Tibial artery (tissue), 4 donors: ENCODE results near the gene GINS2.

Source experiments
- DNase-seq, 2 donors: peaks; one replicate each; pipeline ENCODE4 v3.0.0-alpha.2; 2019
- H3K27ac ChIP-seq, 2 donors: fragments of 200-600 bp; sonication (generic) in 1 of 2; 1 replicate in 1 of 2; 2 replicates in 1 of 2; pipeline ENCODE4 v1.5.1; 2018 to 2019; ENCODE audit warnings: mild to moderate bottlenecking in 1 of 2
- H3K27me3 ChIP-seq, 2 donors: fragments of 200-600 bp; sonication (generic) in 1 of 2; one replicate each; pipeline versions ENCODE4 v1.5.1 to v1.6.0; 2016 to 2019
- H3K36me3 ChIP-seq, 3 donors: fragments of 200-600 bp; sonication (generic) in 2 of 3; one replicate each; pipeline ENCODE4 v1.5.1; 2016 to 2019; ENCODE audit warnings: mild to moderate bottlenecking in 2 of 3
- H3K4me1 ChIP-seq, 4 donors: fragments of 200-600 bp; sonication (generic) in 2 of 4; 1 replicate in 3 of 4; 2 replicates in 1 of 4; pipeline ENCODE4 v1.5.1; 2016 to 2019
- H3K4me3 ChIP-seq, 2 donors: fragments of 200-600 bp; sonication (generic) in 1 of 2; 1 replicate in 1 of 2; 2 replicates in 1 of 2; pipeline ENCODE4 v1.5.1; 2018 to 2019; ENCODE audit warnings: mild to moderate bottlenecking in 2 of 2
- H3K9me3 ChIP-seq, 3 donors: fragments of 200-600 bp; sonication (generic) in 1 of 3; one replicate each; pipeline ENCODE4 v1.5.1; 2016 to 2019
- CTCF ChIP-seq, 2 experiments: fragments of 200-600 bp in 1 of 2; fragments of 450-650 bp in 1 of 2; IDR thresholded peaks; one replicate each; pipeline ENCODE4 v1.5.1; 2017 to 2019; ENCODE audit warnings: antibody characterized with exemption in 2 of 2, mild to moderate bottlenecking in 1 of 2, moderate library complexity in 1 of 2
- intact Hi-C: fragments of 100-400 bp; cut with DNase I; formaldehyde crosslinking; loops from one replicate; pipeline ENCODE4 v1.15.0; 2023; ENCODE audit warnings: low total_unique reads

Gene GINS2

GRCh38 chr16:85638695-85639409 is 49.9 kb downstream of the GINS2 start:
- H3K4me1 ChIP-seq = peaks cover 0 to 36% (median 2%) of the 10 kb centered on the region in 4 donors
- no peak overlapping the region for H3K27ac ChIP-seq

GRCh38 chr16:85637808-85638647 is 50.7 kb downstream of the GINS2 start:
- H3K4me3 ChIP-seq = no peak overlapping the region
- H3K36me3 ChIP-seq = peaks cover 3 to 41% (median 13%) of the 10 kb centered on the region in 3 donors
- H3K27ac ChIP-seq = no peak overlapping the region
- no peaks in the 10 kb centered on the region for H3K9me3 ChIP-seq
- no peak for TF ChIP-seq CTCF (IDR thresholded peaks at IDR 0.05)
- no peak for DNase-seq
- intact Hi-C loops = no loop called here
- peaks cover 0 to 36% (median 2%) of the 10 kb centered on the region in 4 donors for H3K4me1 ChIP-seq
- no peaks in the 10 kb centered on the region for H3K27me3 ChIP-seq

More at GRCh38 chr16:85638695-85639409, 49.9 kb downstream of the GINS2 start:
- intact Hi-C loops = no loop called here
- no peak for TF ChIP-seq CTCF (IDR thresholded peaks at IDR 0.05)
- Histone ChIP-seq H3K4me3 (no peak overlapping the region), H3K27me3 (no peaks in the 10 kb centered on the region), H3K9me3 (no peaks in the 10 kb centered on the region), H3K36me3 (peaks cover 3 to 37% (median 8%) of the 10 kb centered on the region in 3 donors)
- DNase-seq = no peak

- peaks cover 0 to 36% (median 2%) of the 10 kb centered on the region in 4 donors for H3K4me1 ChIP-seq
- no peak overlapping the region for H3K27ac ChIP-seq
- H3K36me3 ChIP-seq = peaks cover 3 to 41% (median 13%) of the 10 kb centered on the region in 3 donors
- TF ChIP-seq CTCF (IDR thresholded peaks at IDR 0.05) = no peak
- H3K4me3 ChIP-seq = no peak overlapping the region
- DNase-seq = no peak
- H3K27me3 ChIP-seq = no peaks in the 10 kb centered on the region
- no peaks in the 10 kb centered on the region for H3K9me3 ChIP-seq
- intact Hi-C loops = no loop called here
These were observed 51.5 kb downstream of the GINS2 start for GRCh38 chr16:85637061-85637807.

- Histone ChIP-seq H3K36me3 (peaks cover 3 to 41% (median 13%) of the 10 kb centered on the region in 3 donors), H3K4me1 (peaks cover 0 to 39% (median under 1%) of the 10 kb centered on the region in 4 donors), H3K27me3 (no peaks in the 10 kb centered on the region), H3K9me3 (no peaks in the 10 kb centered on the region), H3K4me3 (no peak overlapping the region), H3K27ac (no peak overlapping the region)
- no peak for DNase-seq
- TF ChIP-seq CTCF (IDR thresholded peaks at IDR 0.05) = no peak
- intact Hi-C loops = no loop called here
These were observed 52.4 kb downstream of the GINS2 start for GRCh38 chr16:85636234-85636812.

GRCh38 chr16:85635545-85636140 is 53.1 kb downstream of the GINS2 start:
- intact Hi-C loops = no loop called here
- Histone ChIP-seq H3K27me3 (no peaks in the 10 kb centered on the region), H3K4me3 (no peak overlapping the region), H3K27ac (no peak overlapping the region), H3K36me3 (peaks cover 3 to 40% (median 13%) of the 10 kb centered on the region in 3 donors), H3K9me3 (no peaks in the 10 kb centered on the region), H3K4me1 (peaks cover 0 to 37% (median 0%) of the 10 kb centered on the region in 4 donors)
- DNase-seq = no peak
- no peak for TF ChIP-seq CTCF (IDR thresholded peaks at IDR 0.05)
